Endothelial cell of umbilical vein (primary cell): ENCODE data around the gene PCGF3. TPM values are rescaled to one million over a fixed set of nuclear protein-coding genes. Genes with fewer than 3 reads are reported as not detected.

ENCODE experiments used
- BruUV-seq: library from RNA; stranded (reverse); fragments of 400-500 nt; replicated peaks from 2 replicates; lab custom pipeline; 2021; lab: Mats Ljungman, UMichigan
- CTCF ChIA-PET: fragments of 300-600, 350-600 bp; sonication (Branson Sonifier 250); formaldehyde crosslinking; loops from one replicate; lab custom pipeline; 2021; ENCODE audit warnings: antibody characterized with exemption, inconsistent platforms; lab: Charles Lee
- POLR2A ChIA-PET: fragments of 300-600, 350-600 bp; sonication (Branson Sonifier 250); formaldehyde crosslinking; loops from one replicate; lab custom pipeline; 2021; ENCODE audit warnings: antibody characterized with exemption, inconsistent platforms; lab: Charles Lee
- DNase-seq: peaks from one replicate; pipeline ENCODE4 v3.0.0-alpha.2; 2011; ENCODE audit warnings: low read depth, low spot score
- FAIRE-seq: peaks from 2 replicates; lab custom pipeline; 2011; peaks lifted over from hg19 to GRCh38; lab: Jason Lieb, UNC
- H2AFZ ChIP-seq: 2 replicates; pipeline ENCODE4 v1.6.0; 2012; ENCODE audit warnings: low read depth, low read length, control low read depth, inconsistent platforms
- H3K27ac ChIP-seq: 2 replicates; pipeline ENCODE4 v1.5.1; 2011; ENCODE audit warnings: low read depth, mild to moderate bottlenecking, control low read depth, low read length, moderate library complexity; ENCODE audit not compliant: insufficient read depth
- H3K27me3 ChIP-seq, 2 experiments: 2 replicates each; pipeline versions ENCODE4 v1.6.0 to v1.6.1; 2011; ENCODE audit warnings: low read length in 2 of 2, mixed read lengths in 1 of 2; ENCODE audit not compliant: control insufficient read depth in 2 of 2, insufficient read depth in 2 of 2
- H3K36me3 ChIP-seq, 2 experiments: 2 replicates in 1 of 2; 3 replicates in 1 of 2; pipeline ENCODE4 v1.5.1; 2011; ENCODE audit warnings: low read length in 2 of 2, mild to moderate bottlenecking in 1 of 2, moderate library complexity in 1 of 2; ENCODE audit not compliant: control insufficient read depth in 2 of 2, insufficient read depth in 2 of 2; ENCODE audit errors: extremely low read depth in 1 of 2
- H3K4me1 ChIP-seq: 3 replicates; pipeline ENCODE4 v1.5.1; 2011; ENCODE audit warnings: mild to moderate bottlenecking, low read length; ENCODE audit not compliant: control insufficient read depth, insufficient read depth; ENCODE audit errors: extremely low read depth
- H3K4me2 ChIP-seq: 2 replicates; pipeline ENCODE4 v1.6.1; 2011; ENCODE audit warnings: low read length, control low read depth, mixed read lengths; ENCODE audit not compliant: insufficient read depth
- H3K4me3 ChIP-seq, 3 experiments: fragments of 200-600 bp in 1 of 3; sonication (generic), shearing (Covaris generic) in 1 of 3; replicated peaks in 1 of 3; 2 replicates each; pipeline ENCODE4 v1.5.1; 2011 to 2016; ENCODE audit warnings: control low read depth in 3 of 3, low read length in 3 of 3, mild to moderate bottlenecking in 2 of 3, inconsistent platforms in 1 of 3, low read depth in 1 of 3, moderate library complexity in 1 of 3; ENCODE audit not compliant: insufficient read depth in 1 of 3
- H3K79me2 ChIP-seq: 2 replicates; pipeline ENCODE4 v1.6.0; 2012; ENCODE audit warnings: low read length, inconsistent platforms; ENCODE audit not compliant: control insufficient read depth, insufficient read depth
- H3K9ac ChIP-seq: replicated peaks from 2 replicates; pipeline ENCODE3; 2011; ENCODE audit warnings: low read length, control low read depth; ENCODE audit not compliant: insufficient read depth; ENCODE audit errors: extremely low read depth
- H3K9me1 ChIP-seq: replicated peaks from 3 replicates; pipeline ENCODE4 v1.6.0; 2011; ENCODE audit warnings: mild to moderate bottlenecking, low read length; ENCODE audit not compliant: control insufficient read depth, insufficient read depth; ENCODE audit errors: extremely low read depth
- H3K9me3 ChIP-seq: replicated peaks from 2 replicates; pipeline ENCODE4 v1.5.1; 2012; ENCODE audit warnings: low read length, inconsistent platforms; ENCODE audit not compliant: control insufficient read depth, insufficient read depth
- H4K20me1 ChIP-seq: replicated peaks from 2 replicates; pipeline ENCODE3; 2011; ENCODE audit warnings: mild to moderate bottlenecking, low read length; ENCODE audit not compliant: control insufficient read depth, insufficient read depth; ENCODE audit errors: extremely low read depth
- EZH2 ChIP-seq: IDR thresholded peaks from 2 replicates; pipeline ENCODE4 v1.6.1; 2012; ENCODE audit warnings: borderline replicate concordance, low read depth, mild to moderate bottlenecking, moderate library complexity, low read length, inconsistent platforms; ENCODE audit not compliant: severe bottlenecking
- FOS ChIP-seq: IDR thresholded peaks from 2 replicates; pipeline ENCODE4 v1.6.1; 2011; ENCODE audit warnings: mild to moderate bottlenecking, low read length, moderate library complexity, borderline replicate concordance; ENCODE audit not compliant: insufficient read depth
- GATA2 ChIP-seq: IDR thresholded peaks from 2 replicates; pipeline ENCODE4 v1.7.0; 2011; ENCODE audit warnings: low read depth, mild to moderate bottlenecking, moderate library complexity, mixed read lengths, low read length; ENCODE audit not compliant: insufficient read length, insufficient read depth
- JUN ChIP-seq: IDR thresholded peaks from 2 replicates; pipeline ENCODE4 v1.6.1; 2011; ENCODE audit warnings: borderline replicate concordance, low read depth; ENCODE audit not compliant: insufficient read length, insufficient read depth
- MYC ChIP-seq: IDR thresholded peaks from one replicate; pipeline ENCODE4 v1.6.1; 2011; ENCODE audit warnings: mild to moderate bottlenecking, low read depth, low read length
- POLR2A ChIP-seq: IDR thresholded peaks from 2 replicates; pipeline ENCODE4 v1.6.1; 2012; ENCODE audit warnings: low read depth, mild to moderate bottlenecking, control low read depth, low read length
- POLR2AphosphoS5 ChIP-seq: IDR thresholded peaks from 2 replicates; pipeline ENCODE4 v1.6.1; 2012; ENCODE audit warnings: low read depth, mild to moderate bottlenecking, control low read depth, low read length, moderate library complexity; ENCODE audit not compliant: insufficient read depth
- dilution Hi-C: fragments of 300-500 bp; cut with MboI; formaldehyde crosslinking; loops from one replicate; pipeline ENCODE4 v1.15.0; 2019; ENCODE audit warnings: low sequenced_read_pairs; ENCODE audit not compliant: extremely low pct_ligation_motif_present
- intact Hi-C: fragments of 100-400 bp; cut with micrococcal nuclease; formaldehyde crosslinking; loops from one replicate; pipeline ENCODE4 v1.10.0; 2022
- polyA plus RNA-seq, 4 experiments: library from polyadenylated mRNA; depleted of rRNA in 3 of 4; stranded (reverse) in 3 of 4; unstranded in 1 of 4; fragments of >200 nt; gene quantifications; 2 replicates each; pipeline versions ENCODE4 v1.2.1 to v1.2.3, GENCODE V29; 2011 to 2012; ENCODE audit warnings: missing spikeins in 1 of 4
- total RNA-seq: library from RNA; stranded (reverse); gene quantifications from 2 replicates; pipeline ENCODE4 v1.2.3, GENCODE V29; 2021
- TF ChIP-seq, protein P1 (sequence below), 2 donors: IDR thresholded peaks; 1 replicate in 1 of 2; 2 replicates in 1 of 2; pipeline ENCODE4 v1.5.1; 2011; ENCODE audit warnings: low read length in 2 of 2, mild to moderate bottlenecking in 2 of 2, moderate library complexity in 2 of 2, control low read depth in 1 of 2, inconsistent platforms in 1 of 2, low read depth in 1 of 2; ENCODE audit not compliant: insufficient read depth in 1 of 2; ENCODE audit errors: extremely low read depth in 1 of 2
- TF ChIP-seq, protein P2 (sequence below): IDR thresholded peaks from 2 replicates; pipeline ENCODE4 v1.6.1; 2011; ENCODE audit not compliant: insufficient read depth, insufficient read length

Gene PCGF3
- total and polyA plus RNA-seq, 2 donors (not counting 3 experiments of a cell fraction or from before 2014, with no cell fraction given): 70.2 to 91.8 TPM

DNA sequence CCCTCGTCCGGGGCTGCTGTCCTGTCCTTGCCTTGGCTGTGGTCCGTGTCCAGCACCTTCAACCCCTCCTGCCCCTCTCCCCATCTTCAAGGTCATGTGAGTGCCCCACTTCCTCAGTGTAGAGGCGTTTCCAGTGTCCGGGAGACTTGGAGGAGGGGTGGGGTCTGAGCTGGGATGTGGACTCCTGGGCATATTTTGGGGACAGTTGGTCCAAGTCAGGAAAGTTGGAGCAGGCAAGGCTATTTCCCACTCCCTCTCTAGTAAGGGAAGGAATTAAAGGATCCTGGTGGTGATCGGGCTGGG is 3.0 kb downstream of the PCGF3 start:
- no peak for TF ChIP-seq POLR2A
- TF ChIP-seq GATA2: no peak
- no peak for TF ChIP-seq EZH2
- no peak for TF ChIP-seq JUN
- no peak for TF ChIP-seq POLR2AphosphoS5
- TF ChIP-seq, protein P1, sequence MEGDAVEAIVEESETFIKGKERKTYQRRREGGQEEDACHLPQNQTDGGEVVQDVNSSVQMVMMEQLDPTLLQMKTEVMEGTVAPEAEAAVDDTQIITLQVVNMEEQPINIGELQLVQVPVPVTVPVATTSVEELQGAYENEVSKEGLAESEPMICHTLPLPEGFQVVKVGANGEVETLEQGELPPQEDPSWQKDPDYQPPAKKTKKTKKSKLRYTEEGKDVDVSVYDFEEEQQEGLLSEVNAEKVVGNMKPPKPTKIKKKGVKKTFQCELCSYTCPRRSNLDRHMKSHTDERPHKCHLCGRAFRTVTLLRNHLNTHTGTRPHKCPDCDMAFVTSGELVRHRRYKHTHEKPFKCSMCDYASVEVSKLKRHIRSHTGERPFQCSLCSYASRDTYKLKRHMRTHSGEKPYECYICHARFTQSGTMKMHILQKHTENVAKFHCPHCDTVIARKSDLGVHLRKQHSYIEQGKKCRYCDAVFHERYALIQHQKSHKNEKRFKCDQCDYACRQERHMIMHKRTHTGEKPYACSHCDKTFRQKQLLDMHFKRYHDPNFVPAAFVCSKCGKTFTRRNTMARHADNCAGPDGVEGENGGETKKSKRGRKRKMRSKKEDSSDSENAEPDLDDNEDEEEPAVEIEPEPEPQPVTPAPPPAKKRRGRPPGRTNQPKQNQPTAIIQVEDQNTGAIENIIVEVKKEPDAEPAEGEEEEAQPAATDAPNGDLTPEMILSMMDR (IDR thresholded peaks at IDR 0.05; ENCODE audit: extremely low read depth in 1 of 2, insufficient read depth in 1 of 2, low read depth in 1 of 2, low read length in 2 of 2): no peak
- TF ChIP-seq MYC: no peak
- no peak for TF ChIP-seq FOS
- TF ChIP-seq, protein P2, sequence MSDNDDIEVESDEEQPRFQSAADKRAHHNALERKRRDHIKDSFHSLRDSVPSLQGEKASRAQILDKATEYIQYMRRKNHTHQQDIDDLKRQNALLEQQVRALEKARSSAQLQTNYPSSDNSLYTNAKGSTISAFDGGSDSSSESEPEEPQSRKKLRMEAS: no peak
- CTCF ChIA-PET: no interaction called here
- no peaks in the 10 kb centered on the region for H3K9me1 ChIP-seq
- DNase-seq (no peak), FAIRE-seq (no peak)
- H3K4me2 ChIP-seq: no peak overlapping the region
- intact Hi-C loops: no loop called here
- H3K36me3 ChIP-seq: peaks cover 2 to 5% of the 10 kb centered on the region in 2 experiments
- no peaks in the 10 kb centered on the region for H3K27me3 ChIP-seq
- H3K79me2 ChIP-seq: peaks cover 70% of the 10 kb centered on the region
- POLR2A ChIA-PET: no interaction called here
- peaks cover 14% of the 10 kb centered on the region for H3K4me1 ChIP-seq
- no peaks in the 10 kb centered on the region for H3K9me3 ChIP-seq
- peaks cover 8% of the 10 kb centered on the region for H4K20me1 ChIP-seq
- H3K27ac ChIP-seq: no peak overlapping the region
- no peak overlapping the region for H3K4me3 ChIP-seq
- no peak overlapping the region for H2AFZ ChIP-seq
- H3K9ac ChIP-seq: no peak overlapping the region
- no TSS peak for BruUV-seq
- dilution Hi-C loops: no loop called here
